ENCODE data around the gene IZUMO1R.

The IZUMO1R gene

DNA sequence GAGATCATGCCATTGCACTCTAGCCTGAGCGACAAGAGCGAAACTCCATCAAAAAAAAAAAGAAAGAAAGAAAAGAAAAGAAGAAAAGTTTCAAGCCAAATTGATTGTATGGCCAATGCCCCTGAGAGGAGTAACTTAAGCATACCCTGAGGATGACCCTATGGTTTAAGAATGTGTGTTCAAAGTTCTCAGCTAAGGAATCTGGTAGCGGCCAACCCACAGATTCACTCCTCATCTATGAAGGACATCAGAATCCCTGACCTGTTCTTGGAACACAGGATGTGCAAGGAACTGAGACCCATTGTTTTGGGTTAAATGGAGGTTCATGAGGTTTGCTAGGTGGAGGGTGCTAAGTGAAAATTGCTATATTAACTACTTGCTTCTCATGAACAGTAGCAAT, 18.1 kb downstream of the IZUMO1R start:
- WGBS, 2 donors (ENCODE audit: extremely low coverage in 2 of 2, insufficient read length in 2 of 2, insufficient replicate concordance in 1 of 2), result no CpG with 5 or more reads among the region's 3 CpGs
- Histone ChIP-seq H4K8ac (ENCODE audit: low read depth, low read length) (no peak overlapping the region), H3K4ac (ENCODE audit: low read length) (no peak overlapping the region), H3K79me1 (ENCODE audit: low read depth, low read length) (no peaks in the 10 kb centered on the region), H2BK15ac (ENCODE audit: low read length) (no peak overlapping the region), H2BK5ac (ENCODE audit: low read length) (no peak overlapping the region), H3K36me3 (replicated peaks in 1 of 2; ENCODE audit: control insufficient read depth in 2 of 2, insufficient read depth in 2 of 2, low read length in 2 of 2) (no peaks in the 10 kb centered on the region), H2BK12ac (ENCODE audit: low read length) (no peak overlapping the region), H2AK5ac (ENCODE audit: low read depth, low read length) (no peak overlapping the region), H2AFZ (ENCODE audit: low read length) (no peak overlapping the region), H3K9ac (ENCODE audit: low read depth, low read length, poor library complexity) (no peak overlapping the region), H3K23ac (ENCODE audit: low read depth, low read length, poor library complexity) (no peak overlapping the region), H3K18ac (ENCODE audit: low read length) (no peak overlapping the region), H2BK120ac (ENCODE audit: low read depth, low read length) (no peak overlapping the region), H3K9me3 (replicated peaks in 1 of 2; ENCODE audit: control insufficient read depth in 2 of 2, insufficient read depth in 1 of 2, low read depth in 1 of 2, low read length in 2 of 2) (no peaks in the 10 kb centered on the region), H3K27me3 (ENCODE audit: control insufficient read depth in 3 of 3, insufficient read depth in 3 of 3, low read depth in 1 of 3, low read length in 3 of 3) (no peaks in the 10 kb centered on the region), H3K4me2 (ENCODE audit: insufficient read depth, low read length, poor library complexity, severe bottlenecking) (no peak overlapping the region), H3K27ac (replicated peaks; ENCODE audit: low read length) (no peak overlapping the region), H4K91ac (ENCODE audit: low read depth, low read length, poor library complexity) (no peak overlapping the region), H3K4me1 (ENCODE audit: control insufficient read depth in 2 of 2, insufficient read depth in 1 of 2, low read depth in 1 of 2, low read length in 2 of 2) (no peaks in the 10 kb centered on the region), H3K14ac (ENCODE audit: low read length) (no peak overlapping the region), H3K4me3 (ENCODE audit: low read length in 2 of 2) (no peak overlapping the region)
- no peak for DNase-seq (ENCODE audit: low spot score)

- H2BK120ac ChIP-seq (ENCODE audit: low read depth, low read length), result no peak overlapping the region
- H2AFZ ChIP-seq (ENCODE audit: low read length), result no peak overlapping the region
- H4K91ac ChIP-seq (ENCODE audit: low read depth, low read length, poor library complexity), result no peak overlapping the region
- H3K18ac ChIP-seq (ENCODE audit: low read length), result no peak overlapping the region
- no peak overlapping the region for H2AK5ac ChIP-seq (ENCODE audit: low read depth, low read length)
- H3K23ac ChIP-seq (ENCODE audit: low read depth, low read length, poor library complexity), result no peak overlapping the region
- H3K27ac ChIP-seq (replicated peaks; ENCODE audit: low read length), result no peak overlapping the region
- peak; percentile 6 for DNase-seq (ENCODE audit: low spot score)
- H3K27me3 ChIP-seq (ENCODE audit: control insufficient read depth in 3 of 3, insufficient read depth in 3 of 3, low read depth in 1 of 3, low read length in 3 of 3), result no peaks in the 10 kb centered on the region
- no peak overlapping the region for H3K4me2 ChIP-seq (ENCODE audit: insufficient read depth, low read length, poor library complexity, severe bottlenecking)
- H2BK15ac ChIP-seq (ENCODE audit: low read length), result no peak overlapping the region
- H3K9ac ChIP-seq (ENCODE audit: low read depth, low read length, poor library complexity), result no peak overlapping the region
- no peaks in the 10 kb centered on the region for H3K9me3 ChIP-seq (replicated peaks in 1 of 2; ENCODE audit: control insufficient read depth in 2 of 2, insufficient read depth in 1 of 2, low read depth in 1 of 2, low read length in 2 of 2)
- H3K79me1 ChIP-seq (ENCODE audit: low read depth, low read length), result peaks cover 3% of the 10 kb centered on the region
- H4K8ac ChIP-seq (ENCODE audit: low read depth, low read length), result no peak overlapping the region
- H3K36me3 ChIP-seq (replicated peaks in 1 of 2; ENCODE audit: control insufficient read depth in 2 of 2, insufficient read depth in 2 of 2, low read length in 2 of 2), result no peaks in the 10 kb centered on the region
- no peak overlapping the region for H3K4me3 ChIP-seq (ENCODE audit: low read length in 2 of 2)
- H2BK12ac ChIP-seq (ENCODE audit: low read length), result no peak overlapping the region
- WGBS, 2 donors (ENCODE audit: extremely low coverage in 2 of 2, insufficient read length in 2 of 2, insufficient replicate concordance in 1 of 2), result no CpG with 5 or more reads among the region's 1 CpG
- no peak overlapping the region for H3K4ac ChIP-seq (ENCODE audit: low read length)
- no peaks in the 10 kb centered on the region for H3K4me1 ChIP-seq (ENCODE audit: control insufficient read depth in 2 of 2, insufficient read depth in 1 of 2, low read depth in 1 of 2, low read length in 2 of 2)
- no peak overlapping the region for H3K14ac ChIP-seq (ENCODE audit: low read length)
- H2BK5ac ChIP-seq (ENCODE audit: low read length), result no peak overlapping the region
Measured at GRCh38 chr11:94325681-94326080, 21.3 kb downstream of the IZUMO1R start.

GRCh38 chr11:94326947-94327346, 22.6 kb downstream of the IZUMO1R start:
- H2BK120ac ChIP-seq (ENCODE audit: low read depth, low read length), result no peak overlapping the region
- H3K4me1 ChIP-seq (ENCODE audit: control insufficient read depth in 2 of 2, insufficient read depth in 1 of 2, low read depth in 1 of 2, low read length in 2 of 2), result no peaks in the 10 kb centered on the region
- no peak overlapping the region for H2AFZ ChIP-seq (ENCODE audit: low read length)
- H3K36me3 ChIP-seq (replicated peaks in 1 of 2; ENCODE audit: control insufficient read depth in 2 of 2, insufficient read depth in 2 of 2, low read length in 2 of 2), result no peaks in the 10 kb centered on the region
- H2AK5ac ChIP-seq (ENCODE audit: low read depth, low read length), result no peak overlapping the region
- H2BK5ac ChIP-seq (ENCODE audit: low read length), result no peak overlapping the region
- H2BK15ac ChIP-seq (ENCODE audit: low read length), result no peak overlapping the region
- H4K91ac ChIP-seq (ENCODE audit: low read depth, low read length, poor library complexity), result no peak overlapping the region
- no peaks in the 10 kb centered on the region for H3K27me3 ChIP-seq (ENCODE audit: control insufficient read depth in 3 of 3, insufficient read depth in 3 of 3, low read depth in 1 of 3, low read length in 3 of 3)
- no peak overlapping the region for H3K27ac ChIP-seq (replicated peaks; ENCODE audit: low read length)
- no peak overlapping the region for H4K8ac ChIP-seq (ENCODE audit: low read depth, low read length)
- no CpG with 5 or more reads among the region's 3 CpGs for WGBS, 2 donors (ENCODE audit: extremely low coverage in 2 of 2, insufficient read length in 2 of 2, insufficient replicate concordance in 1 of 2)
- H3K4me3 ChIP-seq (ENCODE audit: low read length in 2 of 2), result no peak overlapping the region
- peaks cover 3% of the 10 kb centered on the region for H3K79me1 ChIP-seq (ENCODE audit: low read depth, low read length)
- H3K4ac ChIP-seq (ENCODE audit: low read length), result no peak overlapping the region
- H3K9ac ChIP-seq (ENCODE audit: low read depth, low read length, poor library complexity), result no peak overlapping the region
- no peak overlapping the region for H3K18ac ChIP-seq (ENCODE audit: low read length)
- H2BK12ac ChIP-seq (ENCODE audit: low read length), result no peak overlapping the region
- no peak overlapping the region for H3K4me2 ChIP-seq (ENCODE audit: insufficient read depth, low read length, poor library complexity, severe bottlenecking)
- DNase-seq (ENCODE audit: low spot score), result no peak
- no peak overlapping the region for H3K14ac ChIP-seq (ENCODE audit: low read length)
- H3K23ac ChIP-seq (ENCODE audit: low read depth, low read length, poor library complexity), result no peak overlapping the region
- H3K9me3 ChIP-seq (replicated peaks in 1 of 2; ENCODE audit: control insufficient read depth in 2 of 2, insufficient read depth in 1 of 2, low read depth in 1 of 2, low read length in 2 of 2), result no peaks in the 10 kb centered on the region

DNA sequence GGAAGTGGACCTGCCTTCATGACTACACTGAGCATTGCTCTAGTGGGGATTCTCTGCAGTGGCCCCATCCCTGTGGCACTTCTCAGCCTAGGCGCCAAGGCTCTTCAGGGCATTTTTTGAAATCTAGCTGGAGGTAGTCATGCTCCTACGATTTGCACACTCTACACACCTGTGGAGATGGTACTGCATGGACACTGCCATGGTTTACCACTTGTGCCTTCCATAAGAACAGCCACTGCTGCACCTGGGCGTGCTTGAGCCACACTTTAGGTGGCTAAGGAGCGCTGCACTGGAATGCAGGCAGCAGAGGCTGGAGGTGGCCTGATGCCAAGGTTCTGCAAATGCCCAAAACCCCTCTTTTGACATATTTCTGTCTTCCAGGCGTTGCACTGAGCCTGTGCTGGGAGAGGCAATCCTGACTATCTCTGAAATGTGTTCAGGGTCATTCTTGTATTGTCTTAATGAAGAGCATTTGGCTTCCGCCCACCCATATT, 24.3 kb downstream of the IZUMO1R start:
- no peak overlapping the region for H2BK5ac ChIP-seq (ENCODE audit: low read length)
- H3K79me1 ChIP-seq (ENCODE audit: low read depth, low read length), result peaks cover 3% of the 10 kb centered on the region
- peak overlapping the region; percentile 70 for H3K9ac ChIP-seq (ENCODE audit: low read depth, low read length, poor library complexity)
- peak overlapping the region; percentile 55 for H3K23ac ChIP-seq (ENCODE audit: low read depth, low read length, poor library complexity)
- no peak overlapping the region for H2BK120ac ChIP-seq (ENCODE audit: low read depth, low read length)
- no peaks in the 10 kb centered on the region for H3K4me1 ChIP-seq (ENCODE audit: control insufficient read depth in 2 of 2, insufficient read depth in 1 of 2, low read depth in 1 of 2, low read length in 2 of 2)
- peak overlapping the region; percentile 65 for H4K8ac ChIP-seq (ENCODE audit: low read depth, low read length)
- WGBS, 2 donors (ENCODE audit: extremely low coverage in 2 of 2, insufficient read length in 2 of 2, insufficient replicate concordance in 1 of 2), result no CpG with 5 or more reads among the region's 6 CpGs
- H3K4me3 ChIP-seq (ENCODE audit: low read length in 2 of 2), result no peak overlapping the region
- no peak overlapping the region for H2BK15ac ChIP-seq (ENCODE audit: low read length)
- no peaks in the 10 kb centered on the region for H3K36me3 ChIP-seq (replicated peaks in 1 of 2; ENCODE audit: control insufficient read depth in 2 of 2, insufficient read depth in 2 of 2, low read length in 2 of 2)
- H3K18ac ChIP-seq (ENCODE audit: low read length), result no peak overlapping the region
- H3K4me2 ChIP-seq (ENCODE audit: insufficient read depth, low read length, poor library complexity, severe bottlenecking), result no peak overlapping the region
- no peak for DNase-seq (ENCODE audit: low spot score)
- peaks cover 0 to 2% (median 0%) of the 10 kb centered on the region in 3 experiments for H3K27me3 ChIP-seq (ENCODE audit: control insufficient read depth in 3 of 3, insufficient read depth in 3 of 3, low read depth in 1 of 3, low read length in 3 of 3)
- no peak overlapping the region for H4K91ac ChIP-seq (ENCODE audit: low read depth, low read length, poor library complexity)
- H3K27ac ChIP-seq (replicated peaks; ENCODE audit: low read length), result no peak overlapping the region
- no peak overlapping the region for H3K14ac ChIP-seq (ENCODE audit: low read length)
- H3K9me3 ChIP-seq (replicated peaks in 1 of 2; ENCODE audit: control insufficient read depth in 2 of 2, insufficient read depth in 1 of 2, low read depth in 1 of 2, low read length in 2 of 2), result no peaks in the 10 kb centered on the region
- no peak overlapping the region for H2BK12ac ChIP-seq (ENCODE audit: low read length)
- no peak overlapping the region for H2AK5ac ChIP-seq (ENCODE audit: low read depth, low read length)
- H3K4ac ChIP-seq (ENCODE audit: low read length), result no peak overlapping the region
- H2AFZ ChIP-seq (ENCODE audit: low read length), result no peak overlapping the region

Data from neuronal stem cell (in vitro differentiated cells).